A549 (cell line): ENCODE measurements around the gene TXNDC15. TPM values are rescaled to one million over a fixed set of nuclear protein-coding genes. Genes with fewer than 3 reads are reported as not detected.
A peak's percentile ranks its signal among the peaks of the same experiment; 100 is the strongest.

ENCODE experiments used
- ATAC-seq, 2 experiments: fragments of 200-7000 bp in 1 of 2; fragments of >200 bp in 1 of 2; cut with Nextera tagmentation in 1 of 2; cut with Tn5 transposase in 1 of 2; 3 replicates each; pipeline versions ENCODE4 v1.8.0 to v1.9.1; 2018 to 2020; ENCODE audit warnings: mild to moderate bottlenecking in 1 of 2, moderate library complexity in 1 of 2
- CTCF ChIA-PET: fragments of 300-600 bp; sonication (Branson Sonifier 250); formaldehyde crosslinking; extraction: SDS; loops from one replicate; lab custom pipeline; 2021; ENCODE audit warnings: antibody characterized with exemption, inconsistent platforms; lab: Yijun Ruan, JAX
- POLR2A ChIA-PET: fragments of 350-600 bp; formaldehyde crosslinking; extraction: SDS; loops from one replicate; lab custom pipeline; 2021; ENCODE audit warnings: antibody characterized with exemption, inconsistent platforms; lab: Yijun Ruan, JAX
- DNase-seq, 2 experiments: peaks; one replicate each; pipeline versions ENCODE4 v3.0.0 to v3.0.0-alpha.2; 2011 to 2016; ENCODE audit warnings: low read depth in 1 of 2, low spot score in 1 of 2
- FAIRE-seq: peaks from 2 replicates; lab custom pipeline; 2011; peaks lifted over from hg19 to GRCh38; lab: Jason Lieb, UNC
- H3K27ac ChIP-seq, 2 experiments: fragments of >200 bp; sonication (Bioruptor Twin); formaldehyde crosslinking; 3 replicates each; pipeline ENCODE4 v1.5.1; 2016 to 2017
- H3K4me1 ChIP-seq: fragments of >200 bp; sonication (Bioruptor Twin); formaldehyde crosslinking; 3 replicates; pipeline ENCODE4 v1.6.1; 2016
- H3K4me2 ChIP-seq: fragments of >200 bp; sonication (Bioruptor Twin); formaldehyde crosslinking; 3 replicates; pipeline ENCODE4 v1.6.1; 2016
- H3K4me3 ChIP-seq: fragments of >200 bp; sonication (Bioruptor Twin); formaldehyde crosslinking; 3 replicates; pipeline ENCODE4 v1.5.1; 2016
- H3K9me3 ChIP-seq: fragments of >200 bp; sonication (Bioruptor Twin); formaldehyde crosslinking; 3 replicates; pipeline ENCODE4 v1.6.1; 2016
- CTCF ChIP-seq: fragments of >200 bp; sonication (Bioruptor Twin); formaldehyde crosslinking; IDR thresholded peaks from 3 replicates; pipeline ENCODE4 v1.5.1; 2016
- E2F6 ChIP-seq: IDR thresholded peaks from 2 replicates; pipeline ENCODE4 v1.6.1; 2012; ENCODE audit warnings: low read depth, borderline replicate concordance
- EHF ChIP-seq: fragments of 250-450 bp; sonication (Bioruptor Pico); IDR thresholded peaks from 2 replicates; pipeline ENCODE4 v1.5.0; 2020; ENCODE audit warnings: mild to moderate bottlenecking
- GATA3 ChIP-seq: IDR thresholded peaks from 2 replicates; pipeline ENCODE4 v1.6.1; 2012; ENCODE audit warnings: borderline replicate concordance
- HDAC2 ChIP-seq: fragments of 200-600 bp; sonication (generic); IDR thresholded peaks from 2 replicates; pipeline ENCODE4 v1.6.1; 2016
- HOXB5 ChIP-seq: fragments of 250-450 bp; sonication (Bioruptor Pico); IDR thresholded peaks from 2 replicates; pipeline ENCODE4 v1.5.0; 2020; ENCODE audit warnings: mild to moderate bottlenecking, moderate library complexity
- JUN ChIP-seq, 2 experiments: fragments of >200 bp; sonication (Bioruptor Twin); formaldehyde crosslinking; IDR thresholded peaks; 2 replicates in 1 of 2; 3 replicates in 1 of 2; pipeline ENCODE4 v1.6.1; 2016 to 2017
- JUNB ChIP-seq: fragments of >200 bp; sonication (Bioruptor Twin); formaldehyde crosslinking; IDR thresholded peaks from 2 replicates; pipeline ENCODE4 v1.6.1; 2016
- KDM1A ChIP-seq: fragments of 200-600 bp; sonication (generic); IDR thresholded peaks from 2 replicates; pipeline ENCODE4 v1.6.1; 2016; ENCODE audit warnings: low read depth, mild to moderate bottlenecking
- MAZ ChIP-seq: fragments of 150-350 bp; IDR thresholded peaks from 2 replicates; pipeline ENCODE4 v1.6.1; 2014; ENCODE audit warnings: antibody characterized with exemption, low read depth, low read length, borderline replicate concordance
- MYC ChIP-seq: IDR thresholded peaks from 2 replicates; pipeline ENCODE4 v1.6.1; 2012; ENCODE audit warnings: mild to moderate bottlenecking, inconsistent platforms, low read length, improper control_type of control experiment, borderline replicate concordance
- PBX3 ChIP-seq: IDR thresholded peaks from 2 replicates; pipeline ENCODE4 v1.6.1; 2012
- PHF8 ChIP-seq: fragments of 200-600 bp; sonication (generic); IDR thresholded peaks from 2 replicates; pipeline ENCODE4 v1.6.1; 2016; ENCODE audit warnings: low read depth, mild to moderate bottlenecking, antibody characterized with exemption, moderate library complexity, borderline replicate concordance
- POLR2A ChIP-seq: IDR thresholded peaks from 2 replicates; pipeline ENCODE4 v1.6.1; 2012; ENCODE audit warnings: mild to moderate bottlenecking, low read length
- RAD21 ChIP-seq, 2 experiments: fragments of >200 bp in 1 of 2; sonication (Bioruptor Twin) in 1 of 2; formaldehyde crosslinking in 1 of 2; IDR thresholded peaks in 1 of 2; conservative IDR thresholded peaks in 1 of 2; 2 replicates in 1 of 2; 3 replicates in 1 of 2; pipeline ENCODE4 v1.6.1; 2012 to 2018; ENCODE audit warnings: inconsistent platforms in 1 of 2
- RARB ChIP-seq: fragments of 250-450 bp; sonication (Bioruptor Pico); IDR thresholded peaks from 2 replicates; pipeline ENCODE4 v1.8.0; 2021; ENCODE audit warnings: mild to moderate bottlenecking, moderate library complexity
- RFX5 ChIP-seq: fragments of 450-650 bp; IDR thresholded peaks from 2 replicates; pipeline ENCODE4 v1.7.1; 2014; ENCODE audit warnings: antibody characterized with exemption, mild to moderate bottlenecking, moderate library complexity
- SMC3 ChIP-seq: fragments of >200 bp; sonication (Bioruptor Twin); formaldehyde crosslinking; IDR thresholded peaks from 3 replicates; pipeline ENCODE4 v1.6.1; 2018; ENCODE audit warnings: inconsistent platforms
- ZC3H11A ChIP-seq: fragments of 450-650 bp; IDR thresholded peaks from 2 replicates; pipeline ENCODE4 v1.6.1; 2014; ENCODE audit warnings: antibody characterized with exemption, mild to moderate bottlenecking
- ZSCAN20 ChIP-seq: fragments of 250-450 bp; sonication (Bioruptor Pico); IDR thresholded peaks from 2 replicates; pipeline ENCODE4 v1.8.0; 2022; ENCODE audit warnings: mild to moderate bottlenecking, moderate library complexity
- WGBS: methylation state at CpG from one replicate; pipeline ENCODE4 v1.1.6; 2017; ENCODE audit errors: missing lambda C conversion rate; 5-methylcytosine and 5-hydroxymethylcytosine counted together
- polyA plus RNA-seq, 4 experiments: library from polyadenylated mRNA; depleted of rRNA in 3 of 4; stranded (reverse); fragments of >200 nt; fragmentation: RNase III in 1 of 4; extraction: RNeasy Plus Mini Kit Qiagen cat#74134 plus additional on column Dnase treatment in 1 of 4; gene quantifications; 2 replicates in 3 of 4; 3 replicates in 1 of 4; pipeline ENCODE4 v1.2.3, GENCODE V29; 2011 to 2017
- TF ChIP-seq, protein P1 (sequence below): IDR thresholded peaks from 2 replicates; pipeline ENCODE4 v1.6.1; 2012
- TF ChIP-seq, protein P2 (sequence below): fragments of >200 bp; sonication (Bioruptor Twin); formaldehyde crosslinking; IDR thresholded peaks from 2 replicates; pipeline ENCODE4 v1.6.1; 2016
- TF ChIP-seq, protein P3 (sequence below): fragments of >200 bp; sonication (Bioruptor Twin); formaldehyde crosslinking; IDR thresholded peaks from 3 replicates; pipeline ENCODE4 v1.6.1; 2016

TXNDC15 gene
- polyA plus RNA-seq, 2 of the 4 experiments (the other 2 are of a cell fraction), result 71.1 to 85.2 TPM

- no peak for DNase-seq
- ChIA-PET CTCF (interaction anchor here (0.5 to 1.8 kb wide), 3 partner anchors 11 to 71 kb away, joined by 3 to 4 read pairs (median 3); no protein-coding TSS in a partner anchor), POLR2A (no interaction called here)
- FAIRE-seq, result no peak
- Histone ChIP-seq H3K4me1 (peaks cover 7% of the 10 kb centered on the region; the same call in 1 of the 3 replicates), H3K9me3 (no peaks in the 10 kb centered on the region), H3K4me2 (no peak overlapping the region), H3K4me3 (no peak overlapping the region), H3K27ac (no peak overlapping the region)
- TF ChIP-seq EHF (CRISPR knock-in tag) (no peak), KDM1A (no peak), HOXB5 (CRISPR knock-in tag) (no peak), RFX5 (no peak), ZSCAN20 (CRISPR knock-in tag) (no peak), ZC3H11A (no peak)
- WGBS, result 81% methylated on average over 10 of the region's 10 CpGs
- ATAC-seq, result no peak
These were observed 28.1 kb downstream of the TXNDC15 start for GRCh38 chr5:134902071-134902801.

GRCh38 chr5:134904610-134905245 lies 30.6 kb downstream of the TXNDC15 start, which contains the start of gene PCBD2:
PCBD2 (plus strand) TSS chr5:134905131; CDS start chr5:134905140, 9 bp downstream.
- TF ChIP-seq MAZ, result 0 out of 2 replicates have a peak, but pooled peaks have one; percentile 21
- peak; percentile 47; the same call in 1 of the 2 replicates for TF ChIP-seq RFX5
- TF ChIP-seq RARB (CRISPR knock-in tag), result no peak
- peak; percentile 57 to 78 for TF ChIP-seq RAD21 (conservative IDR thresholded peaks at IDR 0.05 in 1 of 2, IDR thresholded peaks at IDR 0.05 in 1 of 2)
- TF ChIP-seq PHF8, result peak; percentile 77; the same call in 1 of the 2 replicates
- TF ChIP-seq SMC3, result peak; percentile 75
- peak; percentile 19; the same call in 1 of the 2 replicates for TF ChIP-seq GATA3
- TF ChIP-seq, protein P1, sequence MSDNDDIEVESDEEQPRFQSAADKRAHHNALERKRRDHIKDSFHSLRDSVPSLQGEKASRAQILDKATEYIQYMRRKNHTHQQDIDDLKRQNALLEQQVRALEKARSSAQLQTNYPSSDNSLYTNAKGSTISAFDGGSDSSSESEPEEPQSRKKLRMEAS, result peak; percentile 94
- TF ChIP-seq, protein P2, sequence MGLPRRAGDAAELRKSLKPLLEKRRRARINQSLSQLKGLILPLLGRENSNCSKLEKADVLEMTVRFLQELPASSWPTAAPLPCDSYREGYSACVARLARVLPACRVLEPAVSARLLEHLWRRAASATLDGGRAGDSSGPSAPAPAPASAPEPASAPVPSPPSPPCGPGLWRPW, result no peak
- 0 out of 2 replicates have a peak, but pooled peaks have one; percentile 20 for TF ChIP-seq PBX3
- peak; percentile 52 for TF ChIP-seq E2F6
- peak; percentile 92 for TF ChIP-seq MYC
- TF ChIP-seq, protein P3, sequence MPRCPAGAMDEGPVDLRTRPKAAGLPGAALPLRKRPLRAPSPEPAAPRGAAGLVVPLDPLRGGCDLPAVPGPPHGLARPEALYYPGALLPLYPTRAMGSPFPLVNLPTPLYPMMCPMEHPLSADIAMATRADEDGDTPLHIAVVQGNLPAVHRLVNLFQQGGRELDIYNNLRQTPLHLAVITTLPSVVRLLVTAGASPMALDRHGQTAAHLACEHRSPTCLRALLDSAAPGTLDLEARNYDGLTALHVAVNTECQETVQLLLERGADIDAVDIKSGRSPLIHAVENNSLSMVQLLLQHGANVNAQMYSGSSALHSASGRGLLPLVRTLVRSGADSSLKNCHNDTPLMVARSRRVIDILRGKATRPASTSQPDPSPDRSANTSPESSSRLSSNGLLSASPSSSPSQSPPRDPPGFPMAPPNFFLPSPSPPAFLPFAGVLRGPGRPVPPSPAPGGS, result peak; percentile 69; the same call in 2 of the 3 replicates
- TF ChIP-seq CTCF, result peak; percentile 96
- no peak; the same call in 1 of the 2 replicates for TF ChIP-seq JUNB
- TF ChIP-seq POLR2A, result peak; percentile 65
- peak; percentile 91 to 96 for TF ChIP-seq JUN (IDR thresholded peaks at IDR 0.05)
- TF ChIP-seq HDAC2, result no peak
- POLR2A ChIA-PET, result interaction anchor here (0.6 to 2.2 kb wide), 14 partner anchors 9 to 728 kb away, joined by 3 to 20 read pairs (median 8); partner anchors contain the start of genes C5orf24, CAMLG, DDX46 and SKP1
- FAIRE-seq (no peak), ATAC-seq (peak; percentile 89 to 92), DNase-seq (peak; percentile 83 to 94)
- Histone ChIP-seq H3K9me3 (no peaks in the 10 kb centered on the region), H3K4me3 (peak within 1 kb of the TSS; percentile 74), H3K4me1 (peaks cover 7% of the 10 kb centered on the region; the same call in 1 of the 3 replicates), H3K4me2 (peak within 1 kb of the TSS; percentile 91), H3K27ac (peak within 1 kb of the TSS; percentile 94 to 98)
- 0% methylated on average over 20 of the region's 84 CpGs for WGBS
- CTCF ChIA-PET, result interaction anchor here (0.6 to 2.8 kb wide), 62 partner anchors 9 to 700 kb away, joined by 3 to 32 read pairs (median 4); partner anchors contain the start of genes CAMLG and TXNDC15
